Urothelium cell line (cell line): Measurements from ENCODE around the gene KCNC1.

ENCODE experiments used
- DNase-seq: peaks from one replicate; pipeline ENCODE4 v3.0.0; 2011; ENCODE audit warnings: low spot score, mixed read lengths
- FAIRE-seq: peaks from 2 replicates; lab custom pipeline; 2011; peaks lifted over from hg19 to GRCh38; lab: Jason Lieb, UNC

KCNC1 gene

GRCh38 chr11:17734418-17734911 lies at the start of gene KCNC1:
KCNC1 (plus strand) TSS chr11:17734781; CDS start chr11:17736003, 1,222 bp downstream.
- peak; percentile 47 for DNase-seq
- FAIRE-seq = no peak

GRCh38 chr11:17686231-17686980 lies 48.2 kb upstream of the KCNC1 start:
- FAIRE-seq = no peak
- DNase-seq = no peak

GRCh38 chr11:17687946-17688670 lies 46.5 kb upstream of the KCNC1 start:
- DNase-seq (no peak), FAIRE-seq (no peak)

- DNase-seq (no peak), FAIRE-seq (no peak)
Observed at GRCh38 chr11:17691550-17691949, 43.0 kb upstream of the KCNC1 start.

- DNase-seq (no peak), FAIRE-seq (no peak)
Observed at GRCh38 chr11:17691976-17692375, 42.6 kb upstream of the KCNC1 start.

GRCh38 chr11:17692931-17693330 lies 41.6 kb upstream of the KCNC1 start:
- no peak for DNase-seq

GRCh38 chr11:17693531-17693930 lies 41.0 kb upstream of the KCNC1 start:
- FAIRE-seq (no peak), DNase-seq (no peak)

More at GRCh38 chr11:17692931-17693330, 41.6 kb upstream of the KCNC1 start:
- no peak for FAIRE-seq

- peak; percentile 37 for FAIRE-seq
- DNase-seq = no peak
Observed at GRCh38 chr11:17694494-17695110, 40.0 kb upstream of the KCNC1 start.

GRCh38 chr11:17695454-17696441 lies 38.8 kb upstream of the KCNC1 start:
- no peak for DNase-seq
- no peak for FAIRE-seq

- DNase-seq = no peak
- no peak for FAIRE-seq
Observed at GRCh38 chr11:17696741-17697140, 37.8 kb upstream of the KCNC1 start.

- no peak for DNase-seq
- no peak for FAIRE-seq
Observed at GRCh38 chr11:17697175-17697949, 37.2 kb upstream of the KCNC1 start.

- DNase-seq = no peak
- no peak for FAIRE-seq
Observed at GRCh38 chr11:17699147-17700114, 35.1 kb upstream of the KCNC1 start.

GRCh38 chr11:17700991-17701390 lies 33.6 kb upstream of the KCNC1 start:
- no peak for FAIRE-seq
- no peak for DNase-seq

GRCh38 chr11:17702876-17703275 lies 31.7 kb upstream of the KCNC1 start:
- DNase-seq = no peak
- FAIRE-seq = no peak

- no peak for FAIRE-seq
- no peak for DNase-seq
Observed at GRCh38 chr11:17703951-17704350, 30.6 kb upstream of the KCNC1 start.

GRCh38 chr11:17707830-17708229 lies 26.8 kb upstream of the KCNC1 start:
- FAIRE-seq (no peak), DNase-seq (no peak)

- DNase-seq = no peak
- FAIRE-seq = no peak
Observed at GRCh38 chr11:17711836-17712235, 22.7 kb upstream of the KCNC1 start.

GRCh38 chr11:17713851-17714250 lies 20.7 kb upstream of the KCNC1 start:
- DNase-seq = no peak
- FAIRE-seq = no peak
